Coronary artery (tissue), 2 donors: Measurements from ENCODE around the gene PCDH9.

Experiments used
- DNase-seq: peaks from one replicate; pipeline ENCODE4 v3.0.0-alpha.2; 2017; ENCODE audit warnings: low spot score
- H3K27ac ChIP-seq, 2 donors: fragments of 200-600 bp; sonication (generic); one replicate each; pipeline ENCODE4 v1.5.1; 2016 to 2019
- H3K4me3 ChIP-seq: fragments of 200-600 bp; sonication (generic); 2 replicates; pipeline ENCODE4 v1.5.1; 2016; ENCODE audit warnings: mild to moderate bottlenecking, moderate library complexity
- TF ChIP-seq, protein P1 (sequence below): fragments of 200-600 bp; sonication (generic); IDR thresholded peaks from one replicate; pipeline ENCODE4 v1.5.1; 2019; ENCODE audit warnings: antibody characterized with exemption

The PCDH9 gene

DNA sequence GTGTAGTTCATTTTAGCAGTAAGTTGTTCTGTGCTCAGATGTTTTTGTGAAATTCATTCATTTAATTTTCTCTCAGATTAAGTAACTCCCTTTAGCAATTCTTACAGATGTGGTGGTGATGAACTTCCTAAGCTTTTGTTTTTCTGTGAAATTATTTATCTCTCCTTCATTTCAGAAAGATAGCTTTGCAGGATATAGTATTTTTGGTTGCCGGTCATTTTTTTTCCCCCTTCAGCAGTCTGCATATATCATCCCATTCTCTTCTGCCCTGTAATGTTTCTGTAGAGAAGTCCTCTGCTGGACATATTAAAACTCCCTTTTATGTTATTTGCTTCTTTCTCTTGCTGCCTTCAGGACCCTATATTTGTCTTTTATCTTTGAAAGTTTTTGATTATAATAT, 470.2 kb downstream of the PCDH9 start:
- H3K4me3 ChIP-seq = no peak overlapping the region
- no peak for DNase-seq
- no peak overlapping the region for H3K27ac ChIP-seq
- TF ChIP-seq, protein P1, sequence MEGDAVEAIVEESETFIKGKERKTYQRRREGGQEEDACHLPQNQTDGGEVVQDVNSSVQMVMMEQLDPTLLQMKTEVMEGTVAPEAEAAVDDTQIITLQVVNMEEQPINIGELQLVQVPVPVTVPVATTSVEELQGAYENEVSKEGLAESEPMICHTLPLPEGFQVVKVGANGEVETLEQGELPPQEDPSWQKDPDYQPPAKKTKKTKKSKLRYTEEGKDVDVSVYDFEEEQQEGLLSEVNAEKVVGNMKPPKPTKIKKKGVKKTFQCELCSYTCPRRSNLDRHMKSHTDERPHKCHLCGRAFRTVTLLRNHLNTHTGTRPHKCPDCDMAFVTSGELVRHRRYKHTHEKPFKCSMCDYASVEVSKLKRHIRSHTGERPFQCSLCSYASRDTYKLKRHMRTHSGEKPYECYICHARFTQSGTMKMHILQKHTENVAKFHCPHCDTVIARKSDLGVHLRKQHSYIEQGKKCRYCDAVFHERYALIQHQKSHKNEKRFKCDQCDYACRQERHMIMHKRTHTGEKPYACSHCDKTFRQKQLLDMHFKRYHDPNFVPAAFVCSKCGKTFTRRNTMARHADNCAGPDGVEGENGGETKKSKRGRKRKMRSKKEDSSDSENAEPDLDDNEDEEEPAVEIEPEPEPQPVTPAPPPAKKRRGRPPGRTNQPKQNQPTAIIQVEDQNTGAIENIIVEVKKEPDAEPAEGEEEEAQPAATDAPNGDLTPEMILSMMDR = no peak

DNA sequence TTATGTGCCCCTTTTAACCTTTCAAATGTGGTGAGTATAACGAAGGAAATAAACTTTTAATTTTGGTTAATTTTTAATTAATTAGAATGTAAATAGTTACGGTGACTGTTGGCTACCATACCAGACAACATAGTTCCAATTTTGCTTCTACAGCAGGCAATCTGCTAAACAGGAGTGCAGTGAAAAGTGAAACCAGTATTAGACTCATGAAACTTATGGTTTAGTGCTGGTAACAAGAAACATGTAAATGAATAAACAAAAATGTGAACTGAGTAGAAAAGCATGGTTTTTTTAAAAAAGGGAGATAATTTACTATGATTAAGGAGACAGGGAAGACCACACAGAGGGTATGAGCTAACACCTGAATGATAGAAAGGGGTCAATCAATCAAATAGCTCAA, 478.4 kb downstream of the PCDH9 start:
- H3K27ac ChIP-seq = no peak overlapping the region
- DNase-seq = no peak
- TF ChIP-seq, protein P1 = no peak
- no peak overlapping the region for H3K4me3 ChIP-seq

DNA sequence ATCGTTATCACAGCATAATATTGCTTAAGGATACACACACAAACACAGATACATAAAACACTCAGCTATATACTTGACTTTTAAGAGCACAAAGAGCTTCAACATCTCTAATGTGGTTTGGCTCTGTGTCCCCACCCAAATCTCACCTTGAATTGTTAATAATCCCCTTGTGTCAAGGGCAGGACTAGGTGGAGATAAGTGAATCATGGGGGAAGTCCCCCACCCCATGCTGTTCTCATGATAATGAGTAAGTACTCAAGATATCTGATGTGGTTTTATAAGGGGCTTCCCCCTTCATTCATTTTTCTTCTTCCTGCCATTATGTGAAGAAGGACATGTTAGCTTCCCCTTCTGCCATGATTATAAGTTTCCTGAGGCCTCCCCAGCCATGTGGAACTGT, 481.4 kb downstream of the PCDH9 start:
- Histone ChIP-seq H3K27ac (no peak overlapping the region), H3K4me3 (no peak overlapping the region)
- no peak for DNase-seq
- TF ChIP-seq, protein P1 = no peak

DNA sequence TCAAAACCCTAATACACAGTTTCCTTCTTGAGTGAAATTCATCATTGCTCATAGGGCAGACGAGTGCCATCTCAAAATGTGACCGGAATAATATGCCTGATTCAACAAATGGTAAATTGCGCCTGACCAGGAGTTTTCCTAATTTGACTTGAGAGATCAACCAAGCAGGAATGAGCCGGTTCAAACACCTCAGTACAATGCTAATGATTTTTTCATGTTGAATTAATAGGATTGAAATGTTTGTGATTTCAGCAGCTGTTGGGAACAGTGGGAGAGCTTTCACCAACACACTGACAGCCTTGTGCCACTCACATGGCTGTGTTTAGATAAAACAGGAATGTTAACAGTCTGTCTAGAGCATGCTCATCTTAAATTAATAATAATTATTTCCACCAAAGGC, 484.8 kb downstream of the PCDH9 start:
- Histone ChIP-seq H3K27ac (no peak overlapping the region), H3K4me3 (no peak overlapping the region)
- no peak for DNase-seq
- TF ChIP-seq, protein P1 = no peak

DNA sequence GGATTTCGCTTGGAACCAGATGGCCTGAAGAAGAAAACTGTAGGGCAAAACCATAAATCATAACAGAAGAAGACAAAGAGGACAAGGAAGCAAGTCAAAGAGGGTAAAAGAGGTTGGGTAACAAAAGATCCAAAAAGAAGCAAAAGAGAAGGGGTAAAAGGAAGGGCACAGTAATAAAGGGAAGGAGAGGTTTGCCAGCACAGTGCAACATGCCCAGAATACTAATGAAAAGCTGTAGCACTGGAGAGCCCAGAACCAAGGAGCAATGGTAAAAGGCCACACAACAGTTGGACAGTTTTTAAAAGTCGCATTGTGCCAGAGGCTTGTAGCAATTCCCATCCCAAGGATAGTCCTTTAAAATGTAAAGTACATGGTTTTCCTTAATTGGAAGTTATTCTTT, 506.6 kb downstream of the PCDH9 start:
- no peak overlapping the region for H3K27ac ChIP-seq
- TF ChIP-seq, protein P1 = no peak
- H3K4me3 ChIP-seq = no peak overlapping the region
- DNase-seq = no peak

DNA sequence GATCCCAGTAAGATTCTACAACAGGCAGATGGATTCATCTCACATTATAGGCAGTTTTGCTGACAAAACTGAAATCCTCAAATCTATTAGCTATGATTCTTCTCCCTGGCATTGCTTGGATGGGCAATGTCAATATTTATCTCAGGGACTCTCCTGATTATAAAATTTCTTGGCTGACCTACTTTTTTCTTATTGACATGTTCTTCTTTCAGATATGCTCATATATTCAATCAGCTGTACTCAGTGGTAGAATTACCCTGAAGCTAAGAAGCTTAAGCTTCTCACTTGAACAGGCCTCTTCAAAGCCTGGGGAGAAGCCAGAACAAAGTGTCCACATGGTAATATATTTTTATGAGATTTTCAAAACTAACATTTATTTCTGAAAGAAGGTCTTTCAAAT, 513.6 kb downstream of the PCDH9 start:
- no peak for DNase-seq
- TF ChIP-seq, protein P1 = no peak

DNA sequence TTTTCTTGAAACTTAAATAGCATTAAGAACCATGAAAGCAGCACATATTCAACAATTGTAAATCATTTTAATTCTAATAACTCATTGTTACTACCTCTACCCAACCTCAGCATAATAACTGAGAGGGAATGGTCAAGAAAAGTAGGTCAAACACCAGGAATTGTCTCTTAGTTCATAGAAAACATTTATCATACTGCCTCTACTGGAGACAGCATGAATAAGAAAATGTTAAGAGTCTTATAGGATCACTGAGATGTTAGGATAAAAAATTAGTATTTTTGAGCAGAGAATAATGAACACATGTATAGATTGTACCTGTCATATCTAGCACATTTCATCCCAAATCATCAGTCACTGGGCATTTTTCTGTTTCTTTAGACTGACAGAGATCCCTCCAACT, 515.3 kb downstream of the PCDH9 start:
- Histone ChIP-seq H3K4me3 (no peak overlapping the region), H3K27ac (no peak overlapping the region)
- no peak for DNase-seq
- TF ChIP-seq, protein P1 = no peak

More for the DNA sequence above, 513.6 kb downstream of the PCDH9 start:
- H3K27ac ChIP-seq = no peak overlapping the region
- H3K4me3 ChIP-seq = no peak overlapping the region
